ENCODE data around the gene SEMA3F.

Gene SEMA3F

GRCh38 chr3:50154840-50155490, at the start of gene SEMA3F:
Gene SEMA3F, plus strand, starts transcription at chr3:50155324. Its CDS starts 4,299 bp downstream, at chr3:50159623.
- DNase-seq (ENCODE audit: low read depth in 2 of 2), result peak; percentile 18 to 61

GRCh38 chr3:50111757-50112156, 43.4 kb upstream of the SEMA3F start:
- no peak for DNase-seq (ENCODE audit: low read depth in 2 of 2)

- DNase-seq (ENCODE audit: low read depth in 2 of 2), result no peak
These were observed 42.7 kb upstream of the SEMA3F start for GRCh38 chr3:50112462-50112861.

DNA sequence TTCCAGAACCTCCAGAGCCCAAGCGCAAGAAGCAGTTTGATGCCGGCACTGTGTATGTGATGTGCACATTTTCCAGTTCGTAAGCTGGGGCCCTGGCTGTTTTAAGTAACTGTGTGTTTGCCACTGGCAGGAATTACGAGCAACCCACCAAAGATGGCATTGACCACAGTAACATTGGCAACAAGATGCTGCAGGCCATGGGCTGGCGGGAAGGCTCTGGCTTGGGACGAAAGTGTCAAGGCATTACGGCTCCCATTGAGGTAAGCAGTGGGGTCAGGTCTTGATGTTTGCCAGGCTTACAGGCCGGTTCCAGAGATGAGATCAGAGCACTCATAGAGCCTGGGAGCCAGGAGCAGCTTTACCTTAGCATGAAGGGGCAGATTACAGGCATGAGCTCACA, 38.0 kb upstream of the SEMA3F start:
- DNase-seq (ENCODE audit: low read depth in 2 of 2), result no peak

DNA sequence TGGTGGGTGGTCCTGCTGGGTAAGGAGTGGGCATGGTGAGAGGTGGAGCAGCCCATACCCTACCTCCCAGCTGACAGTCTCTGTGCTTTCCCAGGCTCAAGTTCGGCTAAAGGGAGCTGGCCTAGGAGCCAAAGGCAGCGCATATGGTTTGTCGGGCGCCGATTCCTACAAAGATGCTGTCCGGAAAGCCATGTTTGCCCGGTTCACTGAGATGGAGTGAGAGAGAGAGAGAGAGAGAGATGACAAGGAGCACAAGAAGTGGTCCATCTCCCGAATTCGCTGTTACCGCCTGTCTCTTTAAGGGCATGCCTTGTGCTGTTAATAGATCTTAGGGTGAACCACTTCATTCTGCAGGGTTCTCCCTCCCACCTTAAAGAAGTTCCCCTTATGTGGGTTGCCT, 36.9 kb upstream of the SEMA3F start:
- DNase-seq (ENCODE audit: low read depth in 2 of 2), result no peak

GRCh38 chr3:50119786-50120185, 35.3 kb upstream of the SEMA3F start:
- DNase-seq (ENCODE audit: low read depth in 2 of 2), result no peak

- no peak for DNase-seq (ENCODE audit: low read depth in 2 of 2)
These were observed 34.6 kb upstream of the SEMA3F start for GRCh38 chr3:50120364-50121071.

DNA sequence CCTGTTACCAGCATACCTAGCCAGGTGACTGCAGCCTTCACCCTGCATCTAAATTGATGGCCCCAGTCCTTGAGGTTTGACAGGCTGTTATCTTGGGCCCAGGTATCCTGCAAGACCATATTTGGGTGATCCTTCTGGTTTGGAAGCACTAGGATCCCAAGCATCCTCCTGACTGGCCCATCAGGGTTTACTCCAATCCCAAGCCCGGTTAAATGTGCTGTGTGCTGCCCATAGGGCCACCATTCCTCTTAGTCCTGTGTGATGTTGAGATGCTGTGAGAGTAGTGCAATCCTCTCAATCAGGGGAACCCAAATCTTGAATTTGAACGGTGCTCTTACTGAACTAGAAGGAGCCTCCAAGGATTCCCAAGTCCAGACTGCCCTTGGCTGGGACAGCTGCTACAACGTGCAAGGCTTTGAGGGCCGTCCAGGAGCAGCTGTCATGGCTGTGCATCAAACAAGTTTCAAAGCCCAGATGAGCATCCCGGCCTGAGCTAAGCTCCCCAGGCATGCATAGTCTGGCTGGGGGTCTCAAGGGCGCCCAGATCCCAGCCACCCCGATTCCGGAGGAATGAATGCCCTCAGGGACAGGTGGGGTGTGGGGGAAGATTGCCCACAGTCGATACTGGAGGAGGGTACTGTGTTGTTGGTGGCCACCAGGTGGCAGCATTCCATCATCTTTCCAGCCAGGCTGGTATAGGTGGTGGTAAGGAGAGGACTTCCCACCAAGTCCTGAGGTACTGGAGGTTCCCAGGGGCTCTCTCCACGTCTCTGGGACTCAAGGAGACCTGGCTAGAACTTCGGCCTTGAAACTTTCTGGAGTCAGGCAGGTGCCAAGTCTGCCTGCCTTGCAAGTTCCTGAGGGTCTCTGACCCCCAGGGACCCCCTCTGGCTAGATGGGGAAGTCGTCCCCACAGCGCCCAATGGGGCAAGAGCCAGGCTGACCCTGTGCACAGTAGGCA, 33.8 kb upstream of the SEMA3F start:
- DNase-seq (ENCODE audit: low read depth in 2 of 2), result peak; percentile 33 to 50

DNA sequence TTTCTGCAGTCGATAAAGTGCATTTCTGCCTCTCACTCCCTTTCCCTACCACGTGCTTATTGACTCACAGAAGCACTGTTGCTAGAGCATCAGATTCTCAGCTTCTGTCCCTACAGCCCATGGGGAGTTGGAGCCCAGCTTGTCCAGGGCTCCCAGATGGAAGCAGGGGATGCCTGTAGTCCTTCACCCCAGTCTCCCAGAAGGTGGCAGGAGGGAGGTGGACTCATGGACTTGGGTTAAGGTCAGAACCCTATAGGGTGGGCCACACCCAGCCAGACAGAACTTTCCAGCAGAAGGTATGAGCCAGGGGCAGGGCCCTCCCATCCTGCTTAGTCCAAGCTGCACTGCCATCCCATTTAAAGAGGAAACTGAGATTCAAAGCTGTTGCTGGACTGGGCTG, 33.1 kb upstream of the SEMA3F start:
- DNase-seq (ENCODE audit: low read depth in 2 of 2), result no peak

GRCh38 chr3:50122661-50123391, 32.3 kb upstream of the SEMA3F start:
- DNase-seq (ENCODE audit: low read depth in 2 of 2), result no peak

DNA sequence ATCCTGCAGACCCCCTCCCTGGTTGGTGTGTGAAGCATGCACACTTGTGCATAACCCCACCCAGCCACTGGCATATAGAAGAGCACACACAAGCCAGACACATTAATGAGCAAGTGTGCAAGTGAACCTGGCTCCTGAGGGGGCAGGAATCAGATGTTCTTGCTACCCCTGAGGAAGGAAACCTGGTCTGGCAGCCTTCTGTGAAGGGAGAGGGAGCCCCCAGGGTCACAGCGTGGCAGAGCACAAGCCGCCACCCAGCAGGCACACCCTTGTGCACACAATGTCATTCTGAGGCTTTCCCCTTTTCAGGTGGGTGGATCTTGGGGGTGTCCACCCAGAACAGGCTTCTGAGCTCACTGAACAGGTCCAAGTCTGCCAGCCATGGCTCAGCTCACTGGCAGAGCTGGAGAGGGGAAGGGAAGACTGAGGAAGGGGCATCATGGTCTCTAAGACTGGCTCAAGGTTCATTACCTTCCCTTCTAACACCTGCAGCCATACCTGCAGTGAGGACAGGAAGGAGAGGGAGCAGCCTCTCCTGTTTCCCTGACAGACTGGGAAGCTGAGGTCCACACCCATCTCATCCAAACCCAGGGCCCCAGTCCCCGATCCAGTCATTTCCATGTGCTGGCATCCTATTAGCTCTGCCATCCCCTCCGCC, 31.6 kb upstream of the SEMA3F start:
- no peak for DNase-seq (ENCODE audit: low read depth in 2 of 2)

DNA sequence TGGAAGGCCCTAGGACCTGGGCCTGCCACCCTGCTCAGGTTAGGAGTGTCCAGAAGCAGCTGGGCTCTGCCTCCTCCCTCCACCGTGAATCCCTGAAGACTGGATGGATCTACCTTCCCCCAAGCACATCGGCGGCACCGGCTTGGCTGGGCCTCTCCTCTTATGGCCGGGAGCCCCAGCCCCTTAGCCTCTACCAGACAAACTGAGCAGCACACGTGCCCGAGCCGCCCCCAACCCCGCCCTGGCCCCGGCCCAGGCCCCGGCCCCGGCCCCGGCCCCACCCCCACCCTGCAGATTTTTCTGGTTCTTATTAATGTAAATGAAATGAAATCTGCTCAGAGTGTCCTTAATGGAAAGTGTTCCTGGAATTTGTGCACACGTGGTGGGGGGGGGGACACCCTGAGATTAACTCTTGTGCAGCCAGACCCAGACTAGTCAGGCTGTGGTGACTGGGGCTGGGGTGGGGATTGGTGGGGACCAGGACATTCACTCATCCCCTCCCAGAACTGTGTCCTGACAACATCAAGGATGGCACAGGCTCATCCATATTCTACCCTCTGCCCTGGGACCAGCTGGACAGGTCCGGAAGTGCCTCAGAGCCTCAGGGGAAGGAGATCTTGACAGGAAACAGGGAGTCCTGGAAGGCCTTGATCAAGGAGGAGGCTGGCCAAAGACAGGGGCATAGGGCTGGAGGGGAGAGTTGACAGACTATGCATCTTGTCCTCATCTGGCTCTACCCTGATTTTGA, 30.9 kb upstream of the SEMA3F start:
- no peak for DNase-seq (ENCODE audit: low read depth in 2 of 2)

- DNase-seq (ENCODE audit: low read depth in 2 of 2), result no peak
These were observed 30.3 kb upstream of the SEMA3F start for GRCh38 chr3:50124800-50125178.

DNA sequence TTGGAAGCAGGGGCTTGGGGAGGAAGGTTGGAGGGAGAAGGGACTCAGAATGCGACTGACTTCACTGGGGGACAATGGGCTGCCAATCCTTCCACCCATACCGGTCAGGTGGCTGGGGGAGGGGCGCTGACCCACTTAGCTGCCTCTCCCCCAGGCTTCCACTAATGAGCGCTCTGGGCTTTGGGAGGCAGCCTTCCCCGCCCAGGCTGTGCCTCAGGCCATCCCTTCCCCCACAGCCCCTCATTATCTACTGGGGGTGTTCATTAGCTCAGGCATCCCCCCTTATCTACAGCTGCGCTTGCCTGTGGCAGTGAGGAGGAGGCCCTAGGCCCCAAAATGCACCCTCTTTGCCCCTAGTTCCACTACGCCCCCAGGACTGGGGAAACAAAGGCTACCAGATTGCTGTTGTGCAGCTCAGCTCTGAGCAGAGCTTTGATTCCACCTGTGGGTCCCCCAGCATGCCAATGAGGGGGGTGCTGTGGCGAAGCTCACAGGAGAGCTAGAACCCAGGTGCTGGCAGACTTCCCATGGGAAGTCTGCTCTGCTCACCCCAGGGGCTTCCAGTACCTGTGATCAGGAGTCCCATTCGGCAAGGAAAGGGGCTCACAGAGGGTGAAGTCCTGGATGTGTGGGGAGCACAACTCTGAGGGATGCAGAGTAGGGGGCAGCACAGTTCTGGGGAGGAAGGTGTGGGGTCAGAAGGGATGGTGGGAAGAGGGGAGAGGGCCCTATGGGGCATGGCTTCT, 29.4 kb upstream of the SEMA3F start:
- no peak for DNase-seq (ENCODE audit: low read depth in 2 of 2)

- DNase-seq (ENCODE audit: low read depth in 2 of 2), result no peak
These were observed 28.6 kb upstream of the SEMA3F start for GRCh38 chr3:50126287-50127211.

GRCh38 chr3:50127251-50127691, 27.9 kb upstream of the SEMA3F start:
- no peak for DNase-seq (ENCODE audit: low read depth in 2 of 2)

- no peak for DNase-seq (ENCODE audit: low read depth in 2 of 2)
These were observed 27.1 kb upstream of the SEMA3F start for GRCh38 chr3:50128001-50128400.

DNA sequence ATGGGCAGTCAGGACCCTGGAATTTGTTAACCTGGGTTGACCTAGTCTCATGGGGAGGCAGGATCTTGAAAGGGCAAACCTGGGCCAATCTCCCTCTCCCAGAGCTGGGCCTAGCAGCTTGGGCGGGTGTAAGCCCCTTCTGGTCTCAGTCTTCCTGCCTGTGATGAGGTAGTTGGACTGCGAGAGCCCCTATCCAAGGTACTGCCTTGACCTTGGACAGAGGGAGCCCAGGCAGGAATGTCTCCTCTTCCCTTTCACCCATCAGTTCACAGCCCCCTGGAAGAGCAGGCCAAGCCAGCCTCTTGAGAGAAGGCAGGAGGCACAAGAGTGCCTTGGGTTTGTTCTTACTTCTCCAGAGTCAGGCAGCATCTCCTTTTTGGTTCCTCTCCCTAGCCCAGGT, 24.7 kb upstream of the SEMA3F start:
- no peak for DNase-seq (ENCODE audit: low read depth in 2 of 2)

Data from stimulated activated CD8-positive, alpha-beta memory T cell treated with anti-CD3 and anti-CD28 coated beads, Interleukin-7, amount 100 ng/mL, for 4 hours (primary cell).